K562 (cell line): ENCODE measurements around the gene POC5. TPM values are rescaled to one million over a fixed set of nuclear protein-coding genes. Genes with fewer than 3 reads are reported as not detected.

Experiments used
- ARID1B ChIP-seq: fragments of 450-650 bp; IDR thresholded peaks from 2 replicates; pipeline ENCODE4 v1.6.1; 2016; ENCODE audit warnings: antibody characterized with exemption, mild to moderate bottlenecking, inconsistent platforms
- ATF2 ChIP-seq: sonication (generic); formaldehyde crosslinking; IDR thresholded peaks from 2 replicates; pipeline ENCODE4 v1.8.1; 2022; ENCODE audit warnings: missing genetic modification reagents
- CAMTA2 ChIP-seq: fragments of 250-450 bp; sonication (Bioruptor Pico); conservative IDR thresholded peaks from 2 replicates; pipeline ENCODE4 v1.5.1; 2022
- KAT7 ChIP-seq: sonication (generic); formaldehyde crosslinking; IDR thresholded peaks from 2 replicates; pipeline ENCODE4 v1.8.0; 2022; ENCODE audit warnings: missing genetic modification reagents, mild to moderate bottlenecking, borderline replicate concordance
- MLLT1 ChIP-seq, 2 experiments: fragments of 450-650 bp; IDR thresholded peaks; 2 replicates each; pipeline ENCODE4 v1.6.1; 2016
- NCOR1 ChIP-seq: fragments of 450-650 bp; IDR thresholded peaks from 2 replicates; pipeline ENCODE4 v1.6.1; 2016; ENCODE audit warnings: mild to moderate bottlenecking, moderate library complexity
- NELFE ChIP-seq: IDR thresholded peaks from 2 replicates; pipeline ENCODE4 v1.6.1; 2011; ENCODE audit warnings: mild to moderate bottlenecking; ENCODE audit not compliant: insufficient read depth, insufficient read length
- PML ChIP-seq: IDR thresholded peaks from 2 replicates; pipeline ENCODE4 v1.6.1; 2012; ENCODE audit warnings: low read length, inconsistent platforms
- POLR3G ChIP-seq: IDR thresholded peaks from 2 replicates; pipeline ENCODE4 v1.6.1; 2011; ENCODE audit not compliant: insufficient read length, insufficient replicate concordance; ENCODE audit errors: extremely low read depth
- RBBP5 ChIP-seq: fragments of 200-600 bp; sonication (generic); IDR thresholded peaks from 2 replicates; pipeline ENCODE4 v1.6.1; 2012; ENCODE audit warnings: borderline replicate concordance, mild to moderate bottlenecking, low read length, control low read depth, inconsistent platforms; ENCODE audit not compliant: insufficient read depth, poor library complexity, severe bottlenecking
- RFX5 ChIP-seq: IDR thresholded peaks from 2 replicates; pipeline ENCODE4 v1.6.1; 2011; ENCODE audit warnings: low read depth, mild to moderate bottlenecking, improper control_type of control experiment, low read length
- SIN3A ChIP-seq, 2 experiments: fragments of 150-350 bp in 1 of 2; IDR thresholded peaks; 2 replicates each; pipeline ENCODE4 v1.6.1; 2011 to 2016; ENCODE audit warnings: borderline replicate concordance in 2 of 2, low read depth in 2 of 2, low read length in 2 of 2, mild to moderate bottlenecking in 2 of 2, moderate library complexity in 2 of 2; ENCODE audit not compliant: control insufficient read depth in 1 of 2
- SRSF7 ChIP-seq: fragments of 200-400 bp; formaldehyde crosslinking; optimal IDR thresholded peaks from 2 replicates; pipeline ENCODE3; 2017; ENCODE audit warnings: mild to moderate bottlenecking, low read depth, low read length
- TAF1 ChIP-seq: IDR thresholded peaks from 2 replicates; pipeline ENCODE4 v1.6.1; 2011; ENCODE audit warnings: mild to moderate bottlenecking, low read length, moderate library complexity; ENCODE audit not compliant: insufficient read depth, control insufficient read depth, severe bottlenecking; ENCODE audit errors: extremely low read depth
- ZBTB34 ChIP-seq: fragments of 250-450 bp; sonication (Bioruptor Pico); IDR thresholded peaks from 2 replicates; pipeline ENCODE4 v1.8.0; 2021; ENCODE audit warnings: mild to moderate bottlenecking, moderate library complexity
- ZFX ChIP-seq: sonication (generic); formaldehyde crosslinking; IDR thresholded peaks from 2 replicates; pipeline ENCODE4 v1.8.0; 2022; ENCODE audit warnings: mild to moderate bottlenecking, missing genetic modification reagents, moderate library complexity
- ZNF518B ChIP-seq: fragments of 250-450 bp; sonication (Bioruptor Pico); IDR thresholded peaks from 2 replicates; pipeline ENCODE4 v1.5.0; 2021; ENCODE audit warnings: mild to moderate bottlenecking, moderate library complexity
- ZNF584 ChIP-seq: fragments of 200-800 bp; sonication (Bioruptor generic); IDR thresholded peaks from 2 replicates; pipeline ENCODE4 v1.6.1; 2016; ENCODE audit warnings: low read depth, mild to moderate bottlenecking, missing genetic modification characterization, missing compliant biosample characterization
- ZNF780A ChIP-seq: fragments of 250-450 bp; sonication (Bioruptor Pico); IDR thresholded peaks from 2 replicates; pipeline ENCODE4 v1.5.0; 2021; ENCODE audit warnings: mild to moderate bottlenecking
- polyA plus RNA-seq, 8 experiments: library from polyadenylated mRNA; depleted of rRNA in 4 of 8; stranded (reverse) in 5 of 8; unstranded in 3 of 8; fragments of >200 nt; fragmentation: Nextera tagmentation in 2 of 8; fragmentation: Illumina TruSeq in 1 of 8; extraction: Ambion mirVana in 2 of 8; extraction: Trizol in 1 of 8; gene quantifications; 2 replicates each; pipeline versions ENCODE4 v1.2.1 to v1.2.3, GENCODE V29; 2011 to 2014; ENCODE audit warnings: inconsistent platforms in 1 of 8, missing spikeins in 1 of 8
- total RNA-seq, 7 experiments: library from RNA; depleted of rRNA in 6 of 7; stranded (reverse); fragments of >200 nt in 6 of 7; fragmentation: Illumina TruSeq in 2 of 7; extraction: Trizol in 2 of 7; gene quantifications; 2 replicates each; pipeline versions ENCODE4 v1.2.1 to v1.2.3, GENCODE V29; 2011 to 2021; ENCODE audit warnings: low replicate concordance in 1 of 7

POC5 gene
- total and polyA plus RNA-seq, 9 of the 15 experiments (the other 6 are each of a cell fraction or from before 2014, with no cell fraction given) = 14.5 to 38.2 (median 27.0) TPM

GRCh38 chr5:75706775-75707174, 10.5 kb downstream of the POC5 start (continued):
- TF ChIP-seq ZNF584 (CRISPR knock-in tag) (no peak), SIN3A (IDR thresholded peaks at IDR 0.05; ENCODE audit: borderline replicate concordance in 2 of 2, control insufficient read depth in 1 of 2, low read depth in 2 of 2, low read length in 2 of 2) (no peak), ZNF518B (CRISPR knock-in tag) (no peak), RBBP5 (peak; percentile 26), RFX5 (no peak), ZBTB34 (CRISPR knock-in tag) (no peak), PML (no peak), NELFE (no peak), ZFX (peak; percentile 67), ARID1B (peak; percentile 63), POLR3G (no peak), ATF2 (CRISPR knock-in tag) (no peak), SRSF7 (no peak), KAT7 (CRISPR knock-in tag) (no peak), TAF1 (peak; percentile 35), NCOR1 (no peak), CAMTA2 (CRISPR knock-in tag) (no peak), MLLT1 (IDR thresholded peaks at IDR 0.05) (no peak), ZNF780A (CRISPR knock-in tag) (no peak)
